ENCODE measurements around the gene STAB1. TPM values are rescaled to one million over a fixed set of nuclear protein-coding genes. Genes with fewer than 3 reads are reported as not detected.

The STAB1 gene
- total RNA-seq, 1 donor from 2014 or later: 0.42 TPM

DNA sequence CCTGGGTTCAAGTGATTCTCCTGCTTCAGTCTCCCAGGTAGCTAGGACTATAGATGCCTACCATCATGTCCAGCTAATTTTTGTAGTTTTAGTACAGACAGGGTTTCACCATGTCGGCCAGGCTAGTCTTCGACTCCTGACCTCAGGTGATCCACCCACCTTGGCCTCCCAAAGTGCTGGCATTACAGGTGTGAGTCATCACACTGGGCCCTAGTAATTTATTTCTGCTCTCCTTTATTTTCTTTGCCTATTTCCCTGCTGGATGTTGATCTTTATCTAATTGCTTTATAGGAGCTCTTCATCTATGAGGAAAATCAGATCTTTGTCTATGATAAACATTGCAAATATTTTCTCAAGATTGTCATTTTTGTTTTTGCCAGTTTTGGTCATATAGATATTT, 72.9 kb downstream of the STAB1 start:
- Histone ChIP-seq H3K36me3 (ENCODE audit: control insufficient read depth, insufficient read depth, low read length) (no peaks in the 10 kb centered on the region), H3K4me3 (ENCODE audit: low read depth, low read length) (no peak overlapping the region), H3K27me3 (ENCODE audit: control insufficient read depth, insufficient read depth, low read length) (no peaks in the 10 kb centered on the region)
- TF ChIP-seq, protein P1, sequence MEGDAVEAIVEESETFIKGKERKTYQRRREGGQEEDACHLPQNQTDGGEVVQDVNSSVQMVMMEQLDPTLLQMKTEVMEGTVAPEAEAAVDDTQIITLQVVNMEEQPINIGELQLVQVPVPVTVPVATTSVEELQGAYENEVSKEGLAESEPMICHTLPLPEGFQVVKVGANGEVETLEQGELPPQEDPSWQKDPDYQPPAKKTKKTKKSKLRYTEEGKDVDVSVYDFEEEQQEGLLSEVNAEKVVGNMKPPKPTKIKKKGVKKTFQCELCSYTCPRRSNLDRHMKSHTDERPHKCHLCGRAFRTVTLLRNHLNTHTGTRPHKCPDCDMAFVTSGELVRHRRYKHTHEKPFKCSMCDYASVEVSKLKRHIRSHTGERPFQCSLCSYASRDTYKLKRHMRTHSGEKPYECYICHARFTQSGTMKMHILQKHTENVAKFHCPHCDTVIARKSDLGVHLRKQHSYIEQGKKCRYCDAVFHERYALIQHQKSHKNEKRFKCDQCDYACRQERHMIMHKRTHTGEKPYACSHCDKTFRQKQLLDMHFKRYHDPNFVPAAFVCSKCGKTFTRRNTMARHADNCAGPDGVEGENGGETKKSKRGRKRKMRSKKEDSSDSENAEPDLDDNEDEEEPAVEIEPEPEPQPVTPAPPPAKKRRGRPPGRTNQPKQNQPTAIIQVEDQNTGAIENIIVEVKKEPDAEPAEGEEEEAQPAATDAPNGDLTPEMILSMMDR (IDR thresholded peaks at IDR 0.05; ENCODE audit: insufficient read depth, low read length, poor library complexity, severe bottlenecking): no peak
- no peak for DNase-seq (ENCODE audit: low read depth)

DNA sequence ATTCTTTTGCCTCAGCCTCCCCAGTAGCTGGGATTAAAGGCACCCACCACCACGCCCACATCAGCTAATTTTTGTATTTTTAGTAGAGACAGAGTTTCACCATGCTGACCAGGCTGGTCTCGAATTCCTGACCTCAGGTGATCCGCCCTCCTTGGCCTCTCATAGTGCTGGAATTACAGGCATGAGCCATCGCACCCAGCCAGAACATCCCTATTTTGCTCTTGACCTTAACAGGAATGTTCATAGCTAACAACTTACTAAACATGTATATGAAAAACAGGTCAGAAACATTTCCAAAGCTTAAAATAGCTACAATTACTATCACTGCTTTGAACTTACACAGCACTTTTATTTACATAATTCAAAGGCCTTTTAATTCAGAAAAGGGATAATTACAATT, 74.9 kb downstream of the STAB1 start:
- H3K4me3 ChIP-seq (ENCODE audit: low read depth, low read length): no peak overlapping the region
- H3K27me3 ChIP-seq (ENCODE audit: control insufficient read depth, insufficient read depth, low read length): no peaks in the 10 kb centered on the region
- no peaks in the 10 kb centered on the region for H3K36me3 ChIP-seq (ENCODE audit: control insufficient read depth, insufficient read depth, low read length)
- no peak for DNase-seq (ENCODE audit: low read depth)
- TF ChIP-seq, protein P1 (IDR thresholded peaks at IDR 0.05; ENCODE audit: insufficient read depth, low read length, poor library complexity, severe bottlenecking): no peak

DNA sequence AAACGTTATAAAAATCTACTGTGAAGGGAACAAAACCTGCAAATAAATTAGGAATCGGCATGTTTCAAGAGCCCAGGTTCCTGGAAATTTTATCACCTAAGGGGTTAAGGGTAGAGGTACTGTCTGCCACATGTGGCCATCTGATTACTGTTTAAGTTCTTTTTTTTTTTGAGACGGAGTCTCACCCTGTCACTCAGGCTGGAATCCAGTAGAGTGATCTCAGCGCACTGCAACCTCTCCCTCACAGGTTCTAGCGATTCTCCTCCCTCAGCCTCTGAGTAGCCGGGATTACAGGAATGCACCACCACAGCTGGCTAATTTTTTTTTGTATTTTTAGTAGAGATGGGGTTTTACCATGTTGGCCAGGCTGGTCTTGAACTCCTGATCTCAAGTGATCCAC, 77.1 kb downstream of the STAB1 start:
- H3K4me3 ChIP-seq (ENCODE audit: low read depth, low read length): no peak overlapping the region
- H3K27me3 ChIP-seq (ENCODE audit: control insufficient read depth, insufficient read depth, low read length): no peaks in the 10 kb centered on the region
- no peaks in the 10 kb centered on the region for H3K36me3 ChIP-seq (ENCODE audit: control insufficient read depth, insufficient read depth, low read length)
- TF ChIP-seq, protein P1 (IDR thresholded peaks at IDR 0.05; ENCODE audit: insufficient read depth, low read length, poor library complexity, severe bottlenecking): no peak
- DNase-seq (ENCODE audit: low read depth): no peak

Other genes with a start within 250 kb of the STAB1 start
- gene PPM1M, start 249.6 kb upstream of the STAB1 start, total RNA-seq: 6.1 and 8.8 TPM in 2 replicates
- 47.6 and 49.0 TPM in 2 replicates for gene WDR82, start 216.7 kb upstream of the STAB1 start, total RNA-seq
- gene GLYCTK, start 207.5 kb upstream of the STAB1 start, total RNA-seq: 13.2 and 13.5 TPM in 2 replicates
- 0.96 and 2.9 TPM in 2 replicates for gene DNAH1, start 179.0 kb upstream of the STAB1 start, total RNA-seq
- gene BAP1, start 85.3 kb upstream of the STAB1 start, total RNA-seq: 98.7 and 115 TPM in 2 replicates
- gene PHF7, start 84.7 kb upstream of the STAB1 start, total RNA-seq: 3.1 and 3.9 TPM in 2 replicates
- gene SEMA3G, start 50.2 kb upstream of the STAB1 start, total RNA-seq: 0.21 TPM in 1 of 2 replicates, not detected in the other
- gene TNNC1, start 41.3 kb upstream of the STAB1 start, total RNA-seq: 1.4 and 5.7 TPM in 2 replicates
- gene NISCH, start 39.7 kb upstream of the STAB1 start, total RNA-seq: 62.5 and 65.4 TPM in 2 replicates
- 192 and 223 TPM in 2 replicates for gene NT5DC2, start 38.5 kb downstream of the STAB1 start, total RNA-seq
- 0.75 and 97.6 TPM in 2 replicates for gene UQCC5, start 41.3 kb downstream of the STAB1 start, total RNA-seq
- 74.2 and 89.5 TPM in 2 replicates for gene PBRM1, start 190.6 kb downstream of the STAB1 start, total RNA-seq
- 109 and 135 TPM in 2 replicates for gene GNL3, start 190.7 kb downstream of the STAB1 start, total RNA-seq
- gene GLT8D1, start 210.5 kb downstream of the STAB1 start, total RNA-seq: 40.9 and 45.9 TPM in 2 replicates
- gene SPCS1, start 210.8 kb downstream of the STAB1 start, total RNA-seq: 199 and 237 TPM in 2 replicates